ENCODE results near the gene FCER1G.
A peak's percentile ranks its signal among the peaks of the same experiment; 100 is the strongest.

The FCER1G gene

DNA sequence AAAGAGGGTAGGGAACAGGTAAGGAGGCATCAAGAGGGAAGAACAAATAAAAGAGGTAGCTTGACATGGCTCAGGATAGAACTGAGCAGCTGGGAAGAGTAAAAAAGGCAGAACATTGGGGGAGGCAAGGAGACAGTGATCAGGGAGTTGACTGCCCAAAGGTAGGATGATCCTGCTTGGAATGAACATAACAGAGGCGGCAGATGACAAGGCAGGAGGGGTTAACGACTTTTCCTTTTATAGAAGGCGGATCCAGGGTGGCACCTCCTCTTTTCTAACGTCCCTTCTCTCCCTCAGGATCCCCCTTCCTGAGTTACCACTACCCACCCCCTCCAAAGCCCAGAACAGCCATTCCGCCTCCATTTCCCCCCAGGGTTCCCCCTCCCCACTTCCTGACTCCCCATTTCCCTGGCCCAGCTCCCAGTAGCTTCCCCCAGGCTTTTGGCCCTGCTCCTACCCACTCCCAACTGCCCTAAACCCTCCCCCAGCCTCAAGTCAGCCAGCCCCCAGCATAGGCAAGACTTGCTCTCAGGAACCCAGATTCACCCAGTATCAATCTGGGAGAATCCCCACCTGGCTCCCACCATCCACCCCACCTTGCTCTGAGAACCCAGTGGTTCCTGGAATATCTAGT, 15.5 kb upstream of the FCER1G start:
- Histone ChIP-seq H3K4me1 (ENCODE audit: control insufficient read depth, insufficient read depth, low read length) (peaks cover 46% of the 10 kb centered on the region), H3K27me3 (ENCODE audit: control insufficient read depth, insufficient read depth, low read length) (no peaks in the 10 kb centered on the region), H3K36me3 (ENCODE audit: control insufficient read depth, insufficient read depth, low read length) (peaks cover 25% of the 10 kb centered on the region), H3K9me3 (ENCODE audit: control insufficient read depth, insufficient read depth, low read length) (no peaks in the 10 kb centered on the region), H3K9ac (ENCODE audit: low read depth, low read length) (peak overlapping the region; percentile 88), H3K4me3 (ENCODE audit: low read depth, low read length) (peak overlapping the region; percentile 50)

DNA sequence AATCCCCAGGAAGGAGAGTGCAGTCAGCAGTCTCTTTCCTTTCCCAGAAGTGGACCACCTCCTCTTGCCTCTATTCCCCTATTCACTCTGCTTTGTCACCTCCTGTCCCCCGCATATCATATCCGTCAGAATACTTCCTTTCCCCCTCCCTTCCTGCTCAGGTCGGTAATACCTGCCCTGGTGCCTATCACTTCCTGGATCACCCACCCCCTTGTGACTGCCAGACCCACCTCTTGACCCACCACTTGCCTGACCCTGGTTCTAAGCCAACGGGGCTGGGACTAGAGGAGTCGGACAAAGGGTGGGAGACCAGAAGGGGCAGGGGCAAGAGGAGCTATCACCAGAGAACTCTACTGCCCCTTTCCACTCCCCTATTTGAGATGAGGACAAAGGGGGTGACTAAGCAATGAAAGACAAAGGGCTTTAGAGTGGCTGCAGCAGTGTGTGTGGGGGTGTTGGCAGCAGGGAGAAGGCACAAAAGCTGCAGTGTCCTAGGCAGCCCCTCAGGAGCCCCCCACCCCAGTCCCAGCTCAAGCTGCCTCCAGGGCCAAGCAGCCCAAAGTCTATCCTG, 14.6 kb upstream of the FCER1G start:
- peaks cover 46% of the 10 kb centered on the region for H3K4me1 ChIP-seq (ENCODE audit: control insufficient read depth, insufficient read depth, low read length)
- no peaks in the 10 kb centered on the region for H3K9me3 ChIP-seq (ENCODE audit: control insufficient read depth, insufficient read depth, low read length)
- no peaks in the 10 kb centered on the region for H3K27me3 ChIP-seq (ENCODE audit: control insufficient read depth, insufficient read depth, low read length)
- peaks cover 22% of the 10 kb centered on the region for H3K36me3 ChIP-seq (ENCODE audit: control insufficient read depth, insufficient read depth, low read length)
- peak overlapping the region; percentile 32 for H3K4me3 ChIP-seq (ENCODE audit: low read depth, low read length)
- peak overlapping the region; percentile 88 for H3K9ac ChIP-seq (ENCODE audit: low read depth, low read length)

GRCh38 chr1:161200992-161201835, 13.9 kb upstream of the FCER1G start:
- H3K9me3 ChIP-seq (ENCODE audit: control insufficient read depth, insufficient read depth, low read length), result no peaks in the 10 kb centered on the region
- H3K27me3 ChIP-seq (ENCODE audit: control insufficient read depth, insufficient read depth, low read length), result no peaks in the 10 kb centered on the region
- peak overlapping the region; percentile 98 for H3K4me3 ChIP-seq (ENCODE audit: low read depth, low read length)
- H3K4me1 ChIP-seq (ENCODE audit: control insufficient read depth, insufficient read depth, low read length), result peaks cover 46% of the 10 kb centered on the region
- H3K36me3 ChIP-seq (ENCODE audit: control insufficient read depth, insufficient read depth, low read length), result peaks cover 18% of the 10 kb centered on the region
- H3K9ac ChIP-seq (ENCODE audit: low read depth, low read length), result peak overlapping the region; percentile 88

DNA sequence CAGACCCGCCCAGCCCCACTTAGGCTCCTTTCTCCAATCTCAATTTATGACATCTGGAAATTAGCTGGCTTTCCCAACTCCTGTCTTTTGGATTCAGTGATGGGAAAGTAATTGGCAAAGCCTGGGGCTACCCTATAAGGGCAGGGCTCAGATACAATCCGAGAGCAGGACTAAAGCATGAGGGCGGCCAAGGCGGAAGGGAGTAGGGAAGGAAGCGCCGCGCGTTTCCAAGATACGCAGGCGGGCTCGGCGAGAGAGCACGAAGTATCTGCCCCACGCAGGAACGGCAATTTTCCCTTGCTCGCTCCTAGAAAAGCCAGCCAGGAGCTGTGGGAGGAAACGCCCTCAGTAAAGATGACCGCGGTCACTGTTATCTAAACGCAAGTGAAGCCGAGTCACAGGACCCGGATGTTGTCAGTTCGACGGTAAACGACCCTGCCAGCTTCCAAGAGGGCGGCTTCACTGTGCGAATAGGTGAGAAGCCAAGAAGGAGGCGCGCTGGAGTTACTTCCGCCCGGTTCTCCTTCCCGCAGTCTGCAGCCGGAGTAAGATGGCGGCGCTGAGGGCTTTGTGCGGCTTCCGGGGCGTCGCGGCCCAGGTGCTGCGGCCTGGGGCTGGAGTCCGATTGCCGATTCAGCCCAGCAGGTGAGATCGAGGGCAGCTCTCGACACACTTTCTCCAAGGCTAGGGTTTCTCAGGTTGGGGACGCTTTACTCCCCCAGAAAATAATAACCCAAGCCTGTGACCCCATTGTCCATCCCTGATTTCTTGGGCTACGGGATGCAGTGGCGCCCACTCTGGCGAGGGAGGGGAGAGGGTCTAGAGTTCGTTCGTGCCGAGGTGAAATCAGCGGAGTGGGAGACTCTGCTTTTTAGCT, 13.0 kb upstream of the FCER1G start, which contains the start of gene NDUFS2:
Gene NDUFS2, plus strand, starts transcription at position 532 of the 877 bp plus-strand sequence. Its CDS starts 19 bp downstream, at position 551.
- Histone ChIP-seq H3K9me3 (ENCODE audit: control insufficient read depth, insufficient read depth, low read length) (no peaks in the 10 kb centered on the region), H3K4me1 (ENCODE audit: control insufficient read depth, insufficient read depth, low read length) (peaks cover 38% of the 10 kb centered on the region), H3K4me3 (ENCODE audit: low read depth, low read length) (peak within 1 kb of the TSS; percentile 98), H3K27me3 (ENCODE audit: control insufficient read depth, insufficient read depth, low read length) (no peaks in the 10 kb centered on the region), H3K9ac (ENCODE audit: low read depth, low read length) (peak within 1 kb of the TSS; percentile 95), H3K36me3 (ENCODE audit: control insufficient read depth, insufficient read depth, low read length) (peaks cover 20% of the 10 kb centered on the region)

- H3K4me1 ChIP-seq (ENCODE audit: control insufficient read depth, insufficient read depth, low read length), result peaks cover 4% of the 10 kb centered on the region
- no peaks in the 10 kb centered on the region for H3K27me3 ChIP-seq (ENCODE audit: control insufficient read depth, insufficient read depth, low read length)
- peaks cover 37% of the 10 kb centered on the region for H3K36me3 ChIP-seq (ENCODE audit: control insufficient read depth, insufficient read depth, low read length)
- H3K4me3 ChIP-seq (ENCODE audit: low read depth, low read length), result no peak overlapping the region
- H3K9ac ChIP-seq (ENCODE audit: low read depth, low read length), result no peak overlapping the region
- no peaks in the 10 kb centered on the region for H3K9me3 ChIP-seq (ENCODE audit: control insufficient read depth, insufficient read depth, low read length)
These were observed 8.5 kb upstream of the FCER1G start for GRCh38 chr1:161206411-161207140.

DNA sequence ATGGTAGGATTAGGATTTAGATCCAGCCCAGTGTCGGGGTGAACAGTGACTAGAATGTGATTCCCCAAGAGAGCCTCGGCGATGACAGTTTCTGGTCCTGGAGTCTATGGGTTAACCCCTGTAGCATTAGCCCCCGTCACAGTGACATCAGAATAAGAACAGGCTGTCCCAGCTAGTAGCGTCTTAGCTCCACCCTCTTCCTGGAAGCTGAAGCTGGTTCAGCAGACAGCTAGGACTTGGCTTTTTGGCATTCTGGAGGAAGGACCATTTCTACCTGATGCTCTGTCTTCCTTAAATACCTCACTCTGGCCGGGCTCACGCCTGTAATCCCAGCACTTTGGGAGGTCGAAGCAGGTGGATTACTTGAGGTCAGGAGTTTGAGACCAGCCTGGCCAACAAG, 7.9 kb upstream of the FCER1G start:
- no peaks in the 10 kb centered on the region for H3K9me3 ChIP-seq (ENCODE audit: control insufficient read depth, insufficient read depth, low read length)
- H3K27me3 ChIP-seq (ENCODE audit: control insufficient read depth, insufficient read depth, low read length), result no peaks in the 10 kb centered on the region
- H3K4me3 ChIP-seq (ENCODE audit: low read depth, low read length), result no peak overlapping the region
- H3K4me1 ChIP-seq (ENCODE audit: control insufficient read depth, insufficient read depth, low read length), result peaks cover 4% of the 10 kb centered on the region
- no peak overlapping the region for H3K9ac ChIP-seq (ENCODE audit: low read depth, low read length)
- H3K36me3 ChIP-seq (ENCODE audit: control insufficient read depth, insufficient read depth, low read length), result peaks cover 43% of the 10 kb centered on the region

GRCh38 chr1:161209790-161210409, 5.2 kb upstream of the FCER1G start:
- Histone ChIP-seq H3K36me3 (ENCODE audit: control insufficient read depth, insufficient read depth, low read length) (peaks cover 46% of the 10 kb centered on the region), H3K27me3 (ENCODE audit: control insufficient read depth, insufficient read depth, low read length) (no peaks in the 10 kb centered on the region)

DNA sequence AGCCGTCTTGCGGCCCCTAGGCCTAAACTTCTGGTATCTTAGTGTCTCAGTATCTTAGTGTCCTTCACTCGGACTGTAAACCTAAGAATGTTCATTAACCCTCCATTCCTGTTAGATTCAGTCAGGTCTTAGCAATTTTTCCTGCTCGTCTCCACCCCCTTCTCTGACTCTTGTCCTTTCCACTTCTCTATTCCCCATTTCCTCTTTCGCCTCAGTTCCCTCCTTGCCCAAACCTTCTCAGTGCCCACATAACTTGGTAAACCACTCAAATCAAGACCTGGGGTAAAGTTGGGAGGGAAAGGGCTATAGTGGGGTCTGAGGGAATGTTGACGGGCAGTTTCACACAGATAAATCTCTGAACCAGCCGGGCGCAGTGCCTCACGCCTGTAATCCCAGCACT, 726 bp upstream of the FCER1G start:
- no peaks in the 10 kb centered on the region for H3K9me3 ChIP-seq (ENCODE audit: control insufficient read depth, insufficient read depth, low read length)
- no peak overlapping the region for H3K9ac ChIP-seq (ENCODE audit: low read depth, low read length)
- peaks cover 19% of the 10 kb centered on the region for H3K4me1 ChIP-seq (ENCODE audit: control insufficient read depth, insufficient read depth, low read length)
- H3K36me3 ChIP-seq (ENCODE audit: control insufficient read depth, insufficient read depth, low read length), result peaks cover 37% of the 10 kb centered on the region
- no peak overlapping the region for H3K4me3 ChIP-seq (ENCODE audit: low read depth, low read length)
- H3K27me3 ChIP-seq (ENCODE audit: control insufficient read depth, insufficient read depth, low read length), result no peaks in the 10 kb centered on the region

More at GRCh38 chr1:161209790-161210409, 5.2 kb upstream of the FCER1G start:
- Histone ChIP-seq H3K9ac (ENCODE audit: low read depth, low read length) (no peak overlapping the region), H3K4me3 (ENCODE audit: low read depth, low read length) (no peak overlapping the region), H3K9me3 (ENCODE audit: control insufficient read depth, insufficient read depth, low read length) (no peaks in the 10 kb centered on the region), H3K4me1 (ENCODE audit: control insufficient read depth, insufficient read depth, low read length) (peaks cover 3% of the 10 kb centered on the region)

GRCh38 chr1:161216945-161217712, 2.0 kb downstream of the FCER1G start:
- Histone ChIP-seq H3K36me3 (ENCODE audit: control insufficient read depth, insufficient read depth, low read length) (peaks cover 18% of the 10 kb centered on the region), H3K27me3 (ENCODE audit: control insufficient read depth, insufficient read depth, low read length) (no peaks in the 10 kb centered on the region), H3K9me3 (ENCODE audit: control insufficient read depth, insufficient read depth, low read length) (no peaks in the 10 kb centered on the region), H3K4me1 (ENCODE audit: control insufficient read depth, insufficient read depth, low read length) (peaks cover 16% of the 10 kb centered on the region), H3K9ac (ENCODE audit: low read depth, low read length) (no peak overlapping the region), H3K4me3 (ENCODE audit: low read depth, low read length) (no peak overlapping the region)

GRCh38 chr1:161217831-161218230, 2.7 kb downstream of the FCER1G start:
- Histone ChIP-seq H3K9me3 (ENCODE audit: control insufficient read depth, insufficient read depth, low read length) (no peaks in the 10 kb centered on the region), H3K36me3 (ENCODE audit: control insufficient read depth, insufficient read depth, low read length) (peaks cover 15% of the 10 kb centered on the region), H3K4me3 (ENCODE audit: low read depth, low read length) (no peak overlapping the region), H3K4me1 (ENCODE audit: control insufficient read depth, insufficient read depth, low read length) (peaks cover 16% of the 10 kb centered on the region), H3K9ac (ENCODE audit: low read depth, low read length) (no peak overlapping the region), H3K27me3 (ENCODE audit: control insufficient read depth, insufficient read depth, low read length) (no peaks in the 10 kb centered on the region)

All from iPS-15b (cell line).